ENCODE results near the gene TRAPPC10. TPM values are rescaled to one million over a fixed set of nuclear protein-coding genes. Genes with fewer than 3 reads are reported as not detected.

TRAPPC10 gene
- total RNA-seq, 6 experiments from 2014 or later: 15.4 to 25.6 (median 18.4) TPM

DNA sequence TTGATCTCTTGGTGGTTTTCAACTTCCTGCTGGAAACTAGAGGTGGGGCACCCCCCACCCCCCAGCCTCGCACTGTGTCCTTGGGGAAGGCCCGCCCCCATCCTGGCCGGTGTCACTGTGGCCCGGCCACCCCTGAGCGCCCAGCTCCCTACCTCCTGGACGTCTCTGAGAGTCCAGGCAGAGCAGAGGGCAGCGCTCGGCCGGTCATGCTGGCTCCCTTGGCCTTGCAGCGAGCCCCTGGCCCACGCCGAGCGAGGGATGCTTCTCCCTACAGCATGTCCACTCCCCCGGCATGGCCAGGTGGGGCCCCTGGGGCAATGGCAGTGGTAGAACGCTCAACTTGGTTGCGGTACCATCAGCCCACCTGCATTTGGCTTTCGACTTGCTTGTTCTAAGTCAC is 28.7 kb upstream of the TRAPPC10 start:
- H3K27me3 ChIP-seq: no peaks in the 10 kb centered on the region
- ATAC-seq (peak in 1 of 4 donors; percentile 14), DNase-seq (no peak)
- intact Hi-C loops (cut with DNase I): loop anchor here in 1 of 2 donors (10.0 kb wide), 1 partner anchor 111 kb away; no protein-coding TSS in a partner anchor
- H3K9me3 ChIP-seq: no peaks in the 10 kb centered on the region
- 85% methylated on average over 5 of the region's 17 CpGs for WGBS (ENCODE audit: insufficient coverage, low coverage, low lambda C conversion rate, missing lambda C conversion rate)
- no peak for TF ChIP-seq POLR2A (IDR thresholded peaks at IDR 0.05)
- no peak overlapping the region for H3K4me3 ChIP-seq
- no peaks in the 10 kb centered on the region for H3K4me1 ChIP-seq
- H3K27ac ChIP-seq: no peak overlapping the region
- peaks cover 0 to 34% (median 13%) of the 10 kb centered on the region in 4 donors for H3K36me3 ChIP-seq

GRCh38 chr21:43983860-43984420 is 28.2 kb upstream of the TRAPPC10 start:
- Histone ChIP-seq H3K27ac (no peak overlapping the region), H3K4me3 (no peak overlapping the region), H3K36me3 (peaks cover 0 to 28% (median 13%) of the 10 kb centered on the region in 4 donors), H3K9me3 (no peaks in the 10 kb centered on the region), H3K27me3 (no peaks in the 10 kb centered on the region), H3K4me1 (no peaks in the 10 kb centered on the region)
- 78% methylated on average over 9 of the region's 25 CpGs for WGBS (ENCODE audit: insufficient coverage, low coverage, low lambda C conversion rate, missing lambda C conversion rate)
- intact Hi-C loops (cut with DNase I): loop anchor here in 1 of 2 donors (10.0 kb wide), 1 partner anchor 111 kb away; no protein-coding TSS in a partner anchor
- DNase-seq (no peak), ATAC-seq (no peak)
- TF ChIP-seq CTCF (IDR thresholded peaks at IDR 0.05): no peak
- no peak for TF ChIP-seq POLR2A (IDR thresholded peaks at IDR 0.05)

GRCh38 chr21:43984905-43985689 is 27.0 kb upstream of the TRAPPC10 start:
- Histone ChIP-seq H3K4me3 (no peak overlapping the region), H3K4me1 (no peaks in the 10 kb centered on the region), H3K9me3 (no peaks in the 10 kb centered on the region), H3K27ac (no peak overlapping the region), H3K36me3 (peaks cover 0 to 27% (median 10%) of the 10 kb centered on the region in 4 donors), H3K27me3 (no peaks in the 10 kb centered on the region)
- ATAC-seq (peak in 3 of 4 donors; percentile 7 to 28 (median 18)), DNase-seq (no peak)
- intact Hi-C loops (cut with DNase I): loop anchor here in 1 of 2 donors (10.0 kb wide), 1 partner anchor 110 kb away; no protein-coding TSS in a partner anchor
- 65% methylated on average over 5 of the region's 31 CpGs for WGBS (ENCODE audit: insufficient coverage, low coverage, low lambda C conversion rate, missing lambda C conversion rate)
- TF ChIP-seq POLR2A (IDR thresholded peaks at IDR 0.05) (no peak), CTCF (IDR thresholded peaks at IDR 0.05) (no peak)

DNA sequence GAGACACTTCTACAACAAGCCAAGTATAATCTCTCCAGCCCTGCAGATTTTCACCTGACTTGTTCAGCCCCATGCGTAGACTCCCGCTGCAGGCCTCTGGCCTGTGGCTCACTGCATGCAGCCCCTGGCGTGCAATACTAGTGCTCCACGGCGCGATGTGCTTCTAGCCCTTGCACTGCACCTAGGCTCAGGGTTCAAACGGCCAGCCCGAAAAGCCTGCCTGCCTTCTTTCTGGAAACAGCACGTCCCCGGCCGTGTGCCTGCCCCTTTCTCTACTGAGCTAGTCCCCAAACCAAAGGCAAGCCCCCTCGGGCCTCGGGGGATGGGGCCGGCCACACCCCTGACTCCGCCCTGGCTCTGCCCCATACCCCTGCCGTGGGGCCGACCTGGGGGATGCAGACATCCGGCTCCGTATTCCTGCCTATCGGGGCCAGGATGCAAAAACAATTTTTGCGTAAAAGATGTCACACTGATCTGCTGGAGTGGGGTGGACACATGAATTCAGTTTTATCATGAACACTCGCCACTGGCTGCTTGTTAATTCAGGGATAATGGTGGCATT is 26.3 kb upstream of the TRAPPC10 start:
- 16% methylated on average over 9 of the region's 22 CpGs for WGBS (ENCODE audit: insufficient coverage, low coverage, low lambda C conversion rate, missing lambda C conversion rate)
- no peaks in the 10 kb centered on the region for H3K27me3 ChIP-seq
- H3K36me3 ChIP-seq: peaks cover 0 to 25% (median 10%) of the 10 kb centered on the region in 4 donors
- no peak overlapping the region for H3K27ac ChIP-seq
- H3K4me1 ChIP-seq: no peaks in the 10 kb centered on the region
- intact Hi-C loops (cut with DNase I): loop anchor here in 1 of 2 donors (10.0 kb wide), 1 partner anchor 109 kb away; no protein-coding TSS in a partner anchor
- no peaks in the 10 kb centered on the region for H3K9me3 ChIP-seq
- no peak overlapping the region for H3K4me3 ChIP-seq
- DNase-seq: no peak
- no peak for TF ChIP-seq POLR2A (IDR thresholded peaks at IDR 0.05)
- no peak for TF ChIP-seq CTCF (IDR thresholded peaks at IDR 0.05)
- ATAC-seq: peak; percentile 7 to 26 (median 13)
